DND-41 (cell line): ENCODE measurements around the gene NR2F1.

Experiments
- CTCF ChIP-seq: IDR thresholded peaks from 2 replicates; pipeline ENCODE4 v1.5.1; 2012; ENCODE audit warnings: borderline replicate concordance, low read length, moderate library complexity, mild to moderate bottlenecking; ENCODE audit not compliant: poor library complexity, severe bottlenecking; ENCODE audit errors: extremely low read depth
- EZH2 ChIP-seq: IDR thresholded peaks from 3 replicates; pipeline ENCODE4 v1.6.1; 2012; ENCODE audit warnings: borderline replicate concordance, low read depth, mild to moderate bottlenecking, moderate library complexity, low read length, inconsistent platforms; ENCODE audit not compliant: severe bottlenecking

GRCh38 chr5:93623153-93623552 lies 40.1 kb downstream of the NR2F1 start:
- TF ChIP-seq CTCF (no peak), EZH2 (no peak)
